Islet of Langerhans (tissue), 1 donor: Measurements from ENCODE around the gene CHST7.
A peak's percentile ranks its signal among the peaks of the same experiment; 100 is the strongest.
"Not testable (repeated sequence)": the region's sequence is repeated elsewhere in the genome, so short reads cannot be mapped to it uniquely, and the experiment has no call there.

Source experiments
- FAIRE-seq: peaks from one replicate; lab custom pipeline; 2011; peaks lifted over from hg19 to GRCh38; lab: Jason Lieb, UNC

CHST7 gene, protein sequence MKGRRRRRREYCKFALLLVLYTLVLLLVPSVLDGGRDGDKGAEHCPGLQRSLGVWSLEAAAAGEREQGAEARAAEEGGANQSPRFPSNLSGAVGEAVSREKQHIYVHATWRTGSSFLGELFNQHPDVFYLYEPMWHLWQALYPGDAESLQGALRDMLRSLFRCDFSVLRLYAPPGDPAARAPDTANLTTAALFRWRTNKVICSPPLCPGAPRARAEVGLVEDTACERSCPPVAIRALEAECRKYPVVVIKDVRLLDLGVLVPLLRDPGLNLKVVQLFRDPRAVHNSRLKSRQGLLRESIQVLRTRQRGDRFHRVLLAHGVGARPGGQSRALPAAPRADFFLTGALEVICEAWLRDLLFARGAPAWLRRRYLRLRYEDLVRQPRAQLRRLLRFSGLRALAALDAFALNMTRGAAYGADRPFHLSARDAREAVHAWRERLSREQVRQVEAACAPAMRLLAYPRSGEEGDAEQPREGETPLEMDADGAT

DNA sequence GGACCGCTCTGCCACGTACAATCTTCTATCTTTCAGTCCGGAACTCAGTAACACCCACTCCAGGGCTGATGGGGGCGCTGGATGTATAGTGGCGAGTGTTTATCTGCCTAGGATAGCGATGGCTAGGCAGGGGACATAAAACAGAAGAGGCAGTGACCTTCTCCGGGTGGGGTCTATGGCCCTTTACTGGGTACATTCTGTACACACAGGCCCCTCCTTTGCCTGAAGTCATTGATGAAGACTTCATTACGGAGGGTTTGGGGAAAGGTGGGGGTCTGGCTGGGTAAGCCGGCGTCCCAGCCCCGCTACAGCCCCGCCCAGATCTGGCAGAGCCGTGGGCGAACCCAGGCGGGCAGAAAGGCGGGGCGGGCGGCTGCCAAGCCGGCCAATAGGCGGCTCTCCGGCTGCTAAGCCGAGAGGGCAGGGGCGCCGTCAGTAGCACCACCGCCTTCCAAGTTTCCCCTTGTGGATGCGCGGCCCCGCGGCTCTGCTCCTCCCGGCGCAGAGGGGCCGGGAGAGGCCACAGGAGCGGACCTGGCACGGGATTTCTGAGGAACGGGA is at the start of gene CHST7:
Gene CHST7, plus strand, starts transcription at position 435 of the 561 bp plus-strand sequence. CDS start 167 bp downstream, outside the sequence.
- FAIRE-seq: no peak

DNA sequence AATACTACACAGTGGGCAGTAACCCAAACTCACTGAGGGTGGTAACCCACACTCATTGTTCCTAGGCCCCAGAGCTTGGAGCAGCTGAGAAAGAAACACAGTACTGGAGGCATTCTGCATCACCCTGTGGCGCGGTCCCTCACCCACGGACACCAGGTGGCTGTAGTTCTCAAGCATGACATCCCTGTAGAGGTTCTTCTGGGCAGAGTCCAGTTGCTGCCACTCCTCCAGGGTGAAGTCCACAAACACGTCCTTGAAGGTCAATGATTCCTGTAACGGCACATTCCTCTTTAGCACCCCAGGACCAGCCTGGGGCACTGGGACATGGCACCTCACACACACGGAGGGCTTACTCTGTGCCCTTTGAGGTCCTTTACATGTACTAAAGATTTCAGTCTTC is 44.9 kb upstream of the CHST7 start:
- FAIRE-seq: not testable (repeated sequence)

DNA sequence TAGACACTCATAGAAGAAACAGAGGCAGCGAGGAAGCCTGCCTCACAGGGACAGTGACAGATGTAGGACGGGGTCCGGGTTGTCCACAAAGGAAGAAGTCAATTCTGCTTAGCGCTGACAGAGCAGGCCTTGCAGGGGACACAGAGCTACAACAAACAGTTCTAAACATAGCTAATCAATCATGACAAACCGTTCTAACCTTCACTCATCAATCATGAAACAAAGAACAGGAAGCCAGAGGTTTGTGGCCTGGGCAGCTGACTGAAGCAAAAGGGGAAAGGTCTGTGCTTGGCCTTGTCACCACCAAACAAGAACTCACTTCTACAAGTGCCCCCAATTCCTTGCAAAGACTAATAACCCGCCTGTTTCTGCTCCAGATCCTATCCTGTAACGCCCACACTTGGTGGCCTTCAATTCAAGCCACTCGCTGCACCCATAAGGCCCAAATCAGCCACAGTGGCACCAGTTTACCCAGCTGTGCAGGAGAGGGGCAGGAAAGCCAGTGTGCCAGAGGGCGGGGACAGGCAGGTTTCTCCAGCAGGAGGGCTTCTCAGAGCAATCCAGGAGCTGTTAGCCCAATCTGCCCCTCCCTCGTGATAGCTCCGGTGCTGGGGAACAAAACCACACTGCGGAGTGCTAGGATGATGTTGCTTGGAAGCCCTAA is 43.7 kb upstream of the CHST7 start:
- not testable (repeated sequence) for FAIRE-seq

DNA sequence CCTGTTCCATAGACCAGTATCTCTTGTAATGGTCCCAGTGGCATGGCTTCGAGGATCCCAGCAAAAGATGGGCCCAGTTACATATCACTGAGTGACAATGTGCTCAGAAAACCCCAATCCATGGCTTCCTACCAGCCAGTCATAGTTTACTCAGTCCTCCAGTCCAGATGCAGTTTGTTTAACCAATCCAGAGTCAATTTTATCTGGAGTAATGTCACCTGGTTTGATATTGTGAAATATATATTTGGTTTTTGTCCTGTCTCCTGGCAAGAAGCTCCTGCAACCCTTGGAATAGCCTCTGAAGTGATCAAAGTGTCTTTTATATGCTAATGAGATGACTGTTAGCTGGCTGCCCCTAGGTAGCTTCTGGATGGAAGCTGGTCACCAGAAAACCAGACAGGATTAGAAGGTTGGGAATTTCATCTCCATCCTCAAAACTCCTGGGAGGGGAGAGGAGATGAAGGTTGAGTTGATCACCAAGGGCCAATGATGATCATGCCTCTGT is 43.1 kb upstream of the CHST7 start:
- not testable (repeated sequence) for FAIRE-seq

DNA sequence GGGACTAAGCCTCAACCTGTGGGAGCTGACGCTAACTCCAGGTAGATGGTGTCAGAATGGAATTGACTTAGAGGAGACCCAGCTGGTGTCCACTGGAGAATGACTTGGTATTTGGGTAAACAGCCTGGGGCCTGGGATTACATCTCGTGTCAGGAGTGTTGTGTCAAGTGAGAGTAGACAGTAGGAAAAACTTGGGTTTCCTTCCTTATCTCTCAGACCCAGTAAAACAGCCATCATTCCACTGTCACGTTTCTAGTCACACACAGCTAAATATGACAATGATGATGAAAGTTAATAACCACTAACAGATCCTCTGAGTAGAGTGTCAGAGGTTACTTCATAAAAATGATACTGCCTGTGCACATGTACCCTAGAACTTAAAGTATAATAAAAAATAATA is 42.1 kb upstream of the CHST7 start:
- no peak for FAIRE-seq

DNA sequence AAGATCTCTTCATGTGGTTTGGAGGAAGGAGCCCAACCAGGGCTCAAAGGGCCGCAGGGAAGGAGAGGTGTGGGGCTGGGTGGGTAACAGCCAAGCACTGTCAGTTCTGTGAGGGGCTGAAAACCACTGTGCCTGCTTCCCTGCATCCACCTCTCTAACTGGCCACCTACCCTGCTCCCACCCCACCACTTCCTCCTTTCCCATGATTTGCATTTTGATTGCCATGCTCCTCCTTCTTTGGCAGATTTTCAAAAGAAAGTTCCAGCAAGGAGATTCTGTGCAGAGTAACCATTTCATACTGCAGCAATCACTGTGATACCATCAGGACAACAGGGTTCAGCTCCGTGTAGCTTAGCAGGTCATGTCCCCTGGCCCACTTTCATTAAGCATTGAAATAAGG is 30.1 kb upstream of the CHST7 start:
- FAIRE-seq: no peak

DNA sequence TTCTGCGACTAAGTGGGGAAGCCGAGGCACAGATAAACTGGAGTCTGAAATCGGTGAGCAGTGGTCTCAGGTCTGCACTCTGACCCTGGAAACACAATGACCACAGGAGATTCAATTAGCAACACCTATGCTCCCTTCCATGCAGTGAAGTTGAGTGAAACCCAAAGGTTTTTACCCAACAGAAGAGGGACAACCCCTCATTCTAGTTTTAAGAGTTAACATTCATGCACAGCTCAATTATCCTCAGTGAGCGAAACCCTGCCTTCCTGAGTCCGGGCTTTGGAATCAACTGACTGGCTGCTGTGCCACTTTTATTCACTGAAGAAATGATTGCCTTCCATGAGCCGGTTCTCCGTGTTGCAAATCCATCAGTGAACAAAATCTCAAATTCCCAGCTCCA is 29.0 kb upstream of the CHST7 start:
- FAIRE-seq: not testable (repeated sequence)

DNA sequence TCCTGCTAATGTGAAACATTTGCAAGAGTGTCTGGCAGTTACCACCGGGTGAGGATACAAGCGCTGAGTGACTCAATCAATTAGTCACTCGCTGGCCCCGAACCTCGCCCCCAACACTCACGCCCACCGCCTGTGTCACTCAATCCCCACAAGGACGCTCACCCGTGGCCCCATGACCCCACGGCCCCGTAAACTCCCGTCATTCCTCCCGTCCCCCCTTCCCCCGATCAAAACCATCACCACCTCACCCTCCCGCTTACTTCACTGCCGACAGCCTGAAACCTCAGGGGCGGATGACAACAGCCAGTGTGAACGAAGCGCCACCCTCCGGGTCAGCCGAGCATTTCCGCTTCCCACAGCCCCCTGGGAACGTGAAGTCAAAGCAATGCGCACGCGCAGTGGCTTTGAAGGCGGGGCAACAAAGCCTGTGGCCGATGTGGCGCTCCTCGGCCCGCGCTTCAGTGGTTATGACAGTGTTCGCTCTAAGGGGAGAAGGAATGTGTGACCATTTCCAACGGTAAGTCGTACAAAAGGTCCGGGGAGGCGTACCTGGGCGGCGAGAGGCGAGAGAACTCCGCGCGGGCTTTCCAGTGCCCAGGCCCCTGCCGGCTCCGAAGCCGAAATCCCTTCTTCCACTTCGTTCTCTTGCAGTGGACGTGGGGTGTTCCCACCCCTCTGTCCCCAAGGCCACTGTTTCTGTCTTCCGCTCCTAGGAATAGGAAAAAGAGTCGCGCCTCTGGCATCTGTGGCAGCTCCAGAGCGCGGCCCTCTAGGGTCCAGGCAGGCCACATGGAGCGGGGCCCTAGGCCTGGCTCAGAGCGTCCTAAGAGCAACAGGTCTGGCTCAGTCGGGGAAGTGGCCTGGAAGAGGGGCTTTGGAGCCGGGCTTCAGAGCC is 28.2 kb upstream of the CHST7 start, which contains the start of gene ZNF674:
Gene ZNF674, minus strand, starts transcription at position 311 of the 895 bp plus-strand sequence. CDS start 3,334 bp downstream, outside the sequence.
- FAIRE-seq: no peak

DNA sequence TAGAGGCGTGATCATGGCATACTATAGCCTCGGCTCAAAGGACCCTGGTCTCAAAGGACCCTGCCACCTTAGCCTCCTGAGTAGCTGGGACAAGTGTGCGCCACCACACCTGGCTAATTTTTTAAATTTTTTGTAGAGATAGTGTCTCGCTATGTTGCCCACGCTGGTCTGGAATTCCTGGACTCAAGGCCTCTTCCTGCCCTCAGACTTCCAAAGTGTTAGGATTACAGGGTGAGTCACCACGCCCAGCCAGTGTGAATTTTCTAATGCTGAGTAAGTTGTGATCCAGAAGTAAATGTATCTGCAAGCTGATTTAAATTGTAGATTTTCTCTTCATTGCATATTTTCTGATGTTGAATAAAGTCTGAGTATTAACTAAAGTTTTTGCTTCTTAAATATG is 25.7 kb upstream of the CHST7 start:
- no peak for FAIRE-seq

DNA sequence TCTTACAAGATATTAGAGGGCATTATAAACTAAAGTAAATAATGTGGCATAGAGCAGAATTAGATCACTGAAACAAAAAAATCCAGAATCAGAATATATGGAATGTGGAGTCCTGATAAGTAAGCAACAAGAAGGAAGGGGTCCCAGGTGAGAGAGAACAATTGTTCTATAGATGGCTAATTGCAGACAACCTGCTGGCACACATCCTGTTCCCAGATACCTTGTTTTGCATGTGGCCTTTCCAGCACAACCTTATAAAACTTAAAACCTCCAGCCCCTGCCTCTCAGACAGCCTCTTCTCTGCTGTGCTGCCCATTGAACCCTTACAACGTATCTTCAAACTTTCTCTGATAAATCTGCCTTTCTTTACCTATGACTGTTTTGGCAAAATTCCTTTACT is 23.7 kb upstream of the CHST7 start:
- FAIRE-seq: no peak

DNA sequence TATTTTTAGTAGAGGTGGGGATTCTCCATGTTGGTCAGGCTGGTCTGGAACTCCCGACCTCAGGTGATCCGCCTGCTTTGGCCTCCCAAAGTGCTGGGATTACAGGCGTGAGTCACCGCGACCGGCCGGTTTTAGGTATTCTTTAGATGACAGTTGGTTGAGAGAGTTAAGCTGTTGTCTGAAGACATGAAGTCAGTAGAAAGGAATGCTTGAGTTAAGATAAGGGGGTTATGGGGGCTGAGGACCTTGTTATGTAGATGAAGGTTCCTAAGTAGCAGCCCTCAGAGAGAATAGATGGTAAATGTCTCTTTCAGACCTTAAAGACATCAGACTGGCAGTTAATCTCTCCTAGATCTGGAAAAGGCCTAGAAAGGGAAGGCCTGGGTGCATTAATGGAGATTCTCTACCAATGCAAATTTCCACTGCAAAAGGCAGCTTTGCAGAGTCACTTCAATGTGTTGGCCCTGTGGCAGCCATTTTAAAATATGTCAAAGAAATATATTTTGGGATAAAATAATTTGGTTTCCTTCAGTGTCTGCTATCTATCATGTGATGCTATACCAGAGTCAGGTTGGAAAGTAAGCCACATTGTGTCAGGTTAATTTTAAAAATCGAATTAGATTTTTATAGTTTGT is 22.0 kb upstream of the CHST7 start:
- FAIRE-seq: no peak

DNA sequence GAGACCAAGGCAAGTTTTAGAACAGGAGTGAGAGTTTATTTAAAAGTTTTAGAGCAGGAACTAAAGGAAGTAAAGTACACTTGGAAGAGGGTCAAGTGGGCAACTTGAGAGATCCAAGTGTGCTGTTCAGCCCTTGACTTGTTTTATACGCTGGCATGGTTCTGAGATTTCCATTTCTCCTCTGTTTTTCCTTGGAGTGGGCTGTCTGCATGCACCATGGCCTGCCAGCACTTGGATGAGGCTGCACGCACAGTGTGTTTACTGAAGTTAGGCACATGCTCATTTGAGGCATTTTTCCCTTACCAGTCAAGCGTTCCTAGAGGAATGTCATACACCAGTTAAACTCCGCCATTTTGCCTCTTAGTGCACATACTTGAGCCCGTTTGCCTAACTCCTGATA is 19.6 kb upstream of the CHST7 start:
- no peak for FAIRE-seq

DNA sequence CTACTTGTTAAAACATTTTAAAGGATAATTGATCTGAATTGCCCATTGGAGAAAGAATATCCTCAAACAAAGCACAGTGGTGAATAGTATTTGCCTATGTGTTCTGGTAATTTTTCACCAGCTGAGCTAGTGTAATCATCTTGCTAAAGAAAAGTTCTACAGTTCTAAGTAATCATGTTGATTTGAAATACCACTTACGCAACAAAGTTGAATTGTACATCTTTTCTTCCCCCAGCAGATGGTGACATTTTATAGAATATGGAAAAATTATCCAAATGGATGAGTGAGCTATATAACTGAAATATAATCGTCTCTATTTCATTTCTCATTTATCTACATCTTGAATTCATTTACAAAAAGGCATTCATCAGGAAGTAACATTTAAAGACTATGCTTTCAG is 18.6 kb upstream of the CHST7 start:
- FAIRE-seq: peak; percentile 27

DNA sequence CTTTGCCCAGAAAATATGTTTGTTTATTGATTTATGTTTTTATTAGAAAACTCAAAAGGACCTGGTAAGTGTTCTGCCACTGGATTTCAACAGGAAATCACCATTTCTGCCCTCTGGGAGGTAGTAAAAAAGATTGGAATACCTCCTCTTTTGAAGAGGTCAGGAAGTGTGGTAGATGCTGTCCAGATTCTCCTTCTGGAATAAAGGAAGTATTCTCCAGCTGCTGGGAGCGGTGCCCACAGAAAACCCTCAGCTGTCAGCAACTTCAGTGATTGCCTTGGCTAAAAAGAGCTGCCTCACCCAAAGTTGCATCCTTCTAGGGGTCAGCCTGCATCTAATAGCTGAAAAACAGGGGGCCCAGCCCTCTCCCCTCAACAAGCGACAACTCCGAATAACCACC is 14.5 kb upstream of the CHST7 start:
- FAIRE-seq: no peak

DNA sequence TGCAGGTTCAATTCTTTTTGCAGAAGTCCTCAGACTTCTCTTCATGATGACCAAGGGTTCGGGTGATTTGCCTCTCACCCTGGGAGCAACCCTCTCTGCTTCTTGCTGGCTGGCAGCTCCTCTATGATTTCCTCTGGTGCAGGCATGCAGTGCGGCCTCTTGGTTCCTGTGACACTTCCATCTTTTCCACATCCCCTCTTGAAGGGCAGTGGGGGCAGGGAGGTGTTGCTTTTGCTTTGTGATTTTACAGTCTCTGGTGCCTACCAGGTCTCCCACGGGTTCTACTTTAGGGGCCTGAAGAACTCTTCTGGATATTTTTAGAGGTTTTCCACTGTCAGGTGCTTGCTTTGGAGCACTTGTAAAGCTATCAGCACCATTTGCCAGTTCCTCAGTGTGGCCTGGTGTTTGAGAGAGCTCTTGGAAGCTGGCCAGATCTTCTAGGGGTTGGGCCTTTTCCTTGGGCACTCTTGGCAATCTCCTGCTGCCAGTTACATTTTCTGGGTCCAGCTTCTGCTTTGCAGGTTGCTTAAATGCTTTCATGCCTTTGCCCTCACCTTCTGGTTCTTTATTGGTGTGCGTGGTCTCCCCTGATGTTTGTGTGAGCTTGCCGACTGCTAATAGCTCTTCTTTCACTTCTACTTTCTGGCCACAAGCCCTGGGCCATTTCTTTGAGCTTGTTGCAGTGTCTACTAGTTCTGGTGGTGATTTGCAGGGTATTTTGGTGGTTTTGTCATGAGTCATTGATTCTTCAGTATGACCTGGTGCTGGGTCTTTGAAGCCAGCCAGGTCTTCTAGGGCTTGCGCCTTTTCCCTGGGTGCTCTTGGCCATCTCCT is 11.5 kb upstream of the CHST7 start:
- FAIRE-seq: no peak

DNA sequence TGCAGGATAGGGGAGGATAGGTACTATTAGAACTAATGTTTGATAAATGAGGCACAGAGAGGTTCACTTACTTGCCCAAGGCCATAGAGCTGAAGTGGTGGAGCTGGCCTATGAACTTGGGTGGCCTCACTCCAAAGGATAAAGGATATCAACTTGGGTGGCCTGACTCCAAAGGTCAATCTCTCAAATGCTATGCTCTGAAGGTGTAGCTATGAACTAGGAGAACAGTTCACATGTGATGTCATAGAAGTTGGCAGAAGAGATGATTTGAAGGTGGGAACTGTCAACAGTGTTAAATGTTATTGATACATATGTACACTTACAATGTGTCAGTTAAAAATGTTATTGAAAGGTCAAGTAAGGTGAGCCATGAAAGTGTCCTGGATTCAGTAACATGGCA is 6.2 kb upstream of the CHST7 start:
- FAIRE-seq: no peak

DNA sequence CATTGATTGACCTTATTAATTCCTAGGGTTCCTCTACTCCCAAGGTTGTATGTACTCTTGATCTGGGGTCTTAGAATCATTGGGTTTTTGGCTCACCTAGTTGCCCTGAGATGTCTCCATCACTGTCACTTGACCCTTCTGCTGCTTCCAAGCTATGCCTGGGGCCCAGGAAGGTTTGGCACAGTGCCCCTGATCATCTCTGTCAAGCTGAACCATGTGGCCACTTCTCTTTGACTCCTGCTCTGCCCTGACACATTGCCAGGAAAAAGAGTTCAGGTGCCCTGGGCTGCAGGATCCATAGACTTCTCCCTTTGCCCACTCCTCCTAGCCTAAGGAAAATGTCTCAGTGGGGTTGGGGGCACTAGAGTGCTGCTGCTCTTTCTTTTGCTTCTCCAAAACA is 3.9 kb upstream of the CHST7 start:
- FAIRE-seq: no peak

DNA sequence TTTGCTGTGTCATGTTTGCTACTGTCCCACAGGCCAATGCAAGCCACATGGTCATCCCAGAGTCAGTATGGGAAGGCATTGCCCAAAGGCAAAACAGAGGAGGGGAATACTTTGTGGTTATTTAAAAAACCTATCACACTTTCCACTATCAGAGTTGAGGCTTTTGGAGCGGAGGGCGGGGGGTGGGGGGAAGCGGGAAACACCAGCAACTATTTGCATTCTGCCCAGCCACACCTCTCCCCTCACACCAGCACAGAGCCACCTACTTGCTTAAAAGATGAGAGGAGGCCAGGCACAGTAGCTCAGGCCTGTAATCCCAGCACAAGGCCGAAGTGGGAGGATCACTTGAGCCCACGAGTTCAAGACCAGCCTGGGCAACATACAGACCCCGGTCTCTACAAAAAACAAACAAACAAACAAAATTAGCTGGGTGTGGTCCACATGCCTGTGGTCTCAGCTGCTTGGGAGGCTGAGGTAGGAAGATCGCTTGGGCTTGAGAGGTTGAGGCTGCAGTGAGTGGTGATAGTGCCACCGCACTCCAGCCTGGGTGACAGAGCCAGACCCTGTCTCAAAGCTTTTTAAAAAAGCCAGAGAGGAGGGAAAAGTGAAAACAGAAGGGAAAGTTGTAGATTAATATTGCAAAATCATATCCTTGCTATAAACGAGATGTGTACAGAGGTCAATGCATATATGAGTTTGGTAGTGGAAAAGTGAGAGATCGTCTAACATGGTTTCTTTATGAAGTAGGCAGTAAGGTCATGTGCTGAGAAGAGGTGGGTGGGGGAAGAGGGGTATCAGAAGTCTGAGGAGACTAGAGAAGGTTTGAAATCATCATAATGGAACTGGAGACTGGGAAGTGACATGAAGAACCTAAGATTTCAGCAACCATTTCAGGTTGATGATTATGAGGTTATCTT is 1.9 kb upstream of the CHST7 start:
- no peak for FAIRE-seq

DNA sequence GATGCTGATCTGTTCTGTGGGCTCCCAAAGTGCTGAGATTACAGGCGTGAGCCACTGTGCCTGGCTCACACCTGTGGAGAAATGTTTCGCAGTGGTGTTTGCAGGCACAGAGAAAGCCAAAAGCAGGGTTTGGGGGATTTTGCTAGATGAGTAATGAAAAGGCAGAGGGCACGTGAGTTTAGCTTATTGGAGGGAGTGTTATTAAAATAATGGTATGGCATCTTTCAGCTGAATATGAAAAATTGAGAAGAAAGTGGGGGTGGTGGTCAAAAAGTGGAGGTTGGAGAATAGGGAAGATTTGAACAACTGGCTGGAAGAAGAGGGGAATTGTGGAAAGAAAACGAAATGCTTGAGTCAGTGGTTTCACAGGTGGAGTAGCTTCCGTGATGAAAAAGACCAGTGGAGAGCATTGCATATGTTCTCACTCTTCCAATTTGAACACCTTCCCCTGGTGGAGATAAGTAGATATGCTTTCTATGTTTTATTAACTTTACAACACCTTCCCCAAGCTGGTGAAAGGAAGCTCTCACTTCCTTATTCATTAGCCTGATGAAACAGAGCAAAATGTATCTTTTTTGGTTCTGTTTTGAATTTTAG is 1.1 kb upstream of the CHST7 start:
- FAIRE-seq: no peak
